Measurements from ENCODE around the gene PAK1IP1. TPM values are rescaled to one million over a fixed set of nuclear protein-coding genes. Genes with fewer than 3 reads are reported as not detected.
"Not testable (repeated sequence)": the region's sequence is repeated elsewhere in the genome, so short reads cannot be mapped to it uniquely, and the experiment has no call there.

Gene PAK1IP1
- total RNA-seq, 1 donor from 2014 or later = 14.6 TPM

DNA sequence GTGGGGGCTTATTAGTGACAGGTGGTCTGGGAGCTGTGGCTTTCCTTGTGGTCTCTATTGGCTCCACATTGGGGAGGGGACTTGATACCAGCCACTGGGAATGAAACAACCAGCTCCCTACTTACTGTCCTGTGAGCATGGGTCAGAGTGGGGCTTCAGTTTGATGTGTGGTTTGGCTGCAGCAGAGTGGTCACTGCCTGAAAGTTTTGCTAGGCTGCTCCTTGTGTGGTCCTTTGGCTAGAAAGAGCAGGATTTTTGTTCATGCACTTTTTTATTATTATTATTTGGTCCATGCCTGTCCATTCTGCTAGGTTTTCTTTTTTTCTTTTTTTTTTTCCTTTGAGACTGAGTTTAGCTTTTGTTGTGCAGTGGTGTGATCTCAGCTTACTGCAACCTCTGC lies 45.3 kb downstream of the PAK1IP1 start:
- H3K4me3 Mint-ChIP-seq (ENCODE audit: unreplicated experiment) = no peak overlapping the region
- no peaks in the 10 kb centered on the region for H3K4me1 Mint-ChIP-seq (ENCODE audit: low read depth, unreplicated experiment)
- H3K27me3 Mint-ChIP-seq (ENCODE audit: unreplicated experiment) = no peaks in the 10 kb centered on the region
- no peak for DNase-seq
- H3K9me3 Mint-ChIP-seq (ENCODE audit: unreplicated experiment) = no peaks in the 10 kb centered on the region
- H3K36me3 Mint-ChIP-seq (ENCODE audit: unreplicated experiment) = no peaks in the 10 kb centered on the region
- TF ChIP-seq, protein P1, sequence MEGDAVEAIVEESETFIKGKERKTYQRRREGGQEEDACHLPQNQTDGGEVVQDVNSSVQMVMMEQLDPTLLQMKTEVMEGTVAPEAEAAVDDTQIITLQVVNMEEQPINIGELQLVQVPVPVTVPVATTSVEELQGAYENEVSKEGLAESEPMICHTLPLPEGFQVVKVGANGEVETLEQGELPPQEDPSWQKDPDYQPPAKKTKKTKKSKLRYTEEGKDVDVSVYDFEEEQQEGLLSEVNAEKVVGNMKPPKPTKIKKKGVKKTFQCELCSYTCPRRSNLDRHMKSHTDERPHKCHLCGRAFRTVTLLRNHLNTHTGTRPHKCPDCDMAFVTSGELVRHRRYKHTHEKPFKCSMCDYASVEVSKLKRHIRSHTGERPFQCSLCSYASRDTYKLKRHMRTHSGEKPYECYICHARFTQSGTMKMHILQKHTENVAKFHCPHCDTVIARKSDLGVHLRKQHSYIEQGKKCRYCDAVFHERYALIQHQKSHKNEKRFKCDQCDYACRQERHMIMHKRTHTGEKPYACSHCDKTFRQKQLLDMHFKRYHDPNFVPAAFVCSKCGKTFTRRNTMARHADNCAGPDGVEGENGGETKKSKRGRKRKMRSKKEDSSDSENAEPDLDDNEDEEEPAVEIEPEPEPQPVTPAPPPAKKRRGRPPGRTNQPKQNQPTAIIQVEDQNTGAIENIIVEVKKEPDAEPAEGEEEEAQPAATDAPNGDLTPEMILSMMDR (IDR thresholded peaks at IDR 0.05; ENCODE audit: partially characterized antibody, unreplicated experiment) = no peak
- no peak overlapping the region for H3K27ac Mint-ChIP-seq (ENCODE audit: unreplicated experiment)

- DNase-seq; H3K27ac Mint-ChIP-seq (ENCODE audit: unreplicated experiment); H3K4me1 Mint-ChIP-seq (ENCODE audit: low read depth, unreplicated experiment); H3K4me3 Mint-ChIP-seq (ENCODE audit: unreplicated experiment); H3K36me3 Mint-ChIP-seq (ENCODE audit: unreplicated experiment); H3K9me3 Mint-ChIP-seq (ENCODE audit: unreplicated experiment); H3K27me3 Mint-ChIP-seq (ENCODE audit: unreplicated experiment): not testable (repeated sequence)
Observed at GRCh38 chr6:10741643-10742042, 46.9 kb downstream of the PAK1IP1 start.

DNA sequence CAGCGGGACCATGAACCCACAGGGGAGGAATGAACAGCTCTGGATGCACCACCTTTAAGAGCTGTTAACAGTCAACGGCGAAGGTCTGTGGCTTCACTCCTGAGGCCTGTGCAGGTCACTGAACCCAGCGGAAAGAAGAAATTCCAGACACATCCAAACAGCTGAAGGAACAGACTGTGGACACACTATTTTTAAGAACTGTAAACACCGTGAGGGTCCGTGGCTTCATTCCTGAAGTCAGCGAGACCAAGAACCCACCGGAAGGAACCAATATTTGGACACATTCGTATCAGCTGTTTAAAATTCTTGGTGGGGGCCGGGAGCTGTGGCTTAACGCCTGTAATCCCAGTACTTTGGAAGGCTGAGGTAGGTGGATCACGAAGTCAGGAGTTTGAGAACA lies 47.5 kb downstream of the PAK1IP1 start:
- no peaks in the 10 kb centered on the region for H3K9me3 Mint-ChIP-seq (ENCODE audit: unreplicated experiment)
- no peak for DNase-seq
- TF ChIP-seq, protein P1 (IDR thresholded peaks at IDR 0.05; ENCODE audit: partially characterized antibody, unreplicated experiment) = no peak
- no peaks in the 10 kb centered on the region for H3K27me3 Mint-ChIP-seq (ENCODE audit: unreplicated experiment)
- H3K27ac Mint-ChIP-seq (ENCODE audit: unreplicated experiment) = no peak overlapping the region
- H3K4me1 Mint-ChIP-seq (ENCODE audit: low read depth, unreplicated experiment) = peaks cover 5% of the 10 kb centered on the region
- H3K4me3 Mint-ChIP-seq (ENCODE audit: unreplicated experiment) = no peak overlapping the region
- no peaks in the 10 kb centered on the region for H3K36me3 Mint-ChIP-seq (ENCODE audit: unreplicated experiment)

- Mint-ChIP-seq H3K27ac (ENCODE audit: unreplicated experiment) (no peak overlapping the region), H3K4me3 (ENCODE audit: unreplicated experiment) (no peak overlapping the region), H3K9me3 (ENCODE audit: unreplicated experiment) (no peaks in the 10 kb centered on the region), H3K27me3 (ENCODE audit: unreplicated experiment) (no peaks in the 10 kb centered on the region), H3K4me1 (ENCODE audit: low read depth, unreplicated experiment) (peaks cover 6% of the 10 kb centered on the region), H3K36me3 (ENCODE audit: unreplicated experiment) (no peaks in the 10 kb centered on the region)
- DNase-seq = no peak
- TF ChIP-seq, protein P1 (IDR thresholded peaks at IDR 0.05; ENCODE audit: partially characterized antibody, unreplicated experiment) = no peak
Observed at GRCh38 chr6:10743515-10743914, 48.7 kb downstream of the PAK1IP1 start.

DNA sequence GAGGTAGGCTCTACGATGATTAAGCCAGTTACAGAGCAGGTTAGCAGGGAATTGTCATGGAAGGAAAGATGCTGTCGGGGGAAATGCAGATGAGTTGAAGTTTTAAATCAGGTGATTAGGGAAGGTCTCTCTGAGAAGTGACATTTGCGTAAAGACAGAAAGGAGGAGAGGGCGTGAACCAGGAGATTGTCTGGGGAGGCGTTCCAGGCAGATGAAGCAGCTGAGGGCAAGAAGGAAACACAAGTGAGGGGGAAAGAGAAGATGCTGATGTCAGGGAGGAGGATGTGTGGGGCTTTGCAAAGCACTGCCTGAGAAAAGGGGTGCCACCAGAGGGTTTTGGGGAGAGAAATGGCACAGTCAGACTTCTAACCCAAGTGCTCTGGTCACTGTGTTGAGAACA lies 50.3 kb downstream of the PAK1IP1 start:
- Mint-ChIP-seq H3K9me3 (ENCODE audit: unreplicated experiment) (no peaks in the 10 kb centered on the region), H3K27me3 (ENCODE audit: unreplicated experiment) (peaks cover 3% of the 10 kb centered on the region), H3K27ac (ENCODE audit: unreplicated experiment) (no peak overlapping the region), H3K36me3 (ENCODE audit: unreplicated experiment) (no peaks in the 10 kb centered on the region), H3K4me1 (ENCODE audit: low read depth, unreplicated experiment) (peaks cover 11% of the 10 kb centered on the region), H3K4me3 (ENCODE audit: unreplicated experiment) (no peak overlapping the region)
- no peak for DNase-seq
- TF ChIP-seq, protein P1 (IDR thresholded peaks at IDR 0.05; ENCODE audit: partially characterized antibody, unreplicated experiment) = no peak

- Mint-ChIP-seq H3K4me1 (ENCODE audit: low read depth, unreplicated experiment) (peaks cover 11% of the 10 kb centered on the region), H3K27ac (ENCODE audit: unreplicated experiment) (peak overlapping the region; percentile 16), H3K9me3 (ENCODE audit: unreplicated experiment) (no peaks in the 10 kb centered on the region), H3K36me3 (ENCODE audit: unreplicated experiment) (no peaks in the 10 kb centered on the region), H3K27me3 (ENCODE audit: unreplicated experiment) (peaks cover 3% of the 10 kb centered on the region), H3K4me3 (ENCODE audit: unreplicated experiment) (peak overlapping the region; percentile 92)
- TF ChIP-seq, protein P1 (IDR thresholded peaks at IDR 0.05; ENCODE audit: partially characterized antibody, unreplicated experiment) = no peak
- DNase-seq = no peak
Observed at GRCh38 chr6:10746915-10747250, 52.1 kb downstream of the PAK1IP1 start.
